Measurements from ENCODE around the gene SLC6A9.

Gene SLC6A9

DNA sequence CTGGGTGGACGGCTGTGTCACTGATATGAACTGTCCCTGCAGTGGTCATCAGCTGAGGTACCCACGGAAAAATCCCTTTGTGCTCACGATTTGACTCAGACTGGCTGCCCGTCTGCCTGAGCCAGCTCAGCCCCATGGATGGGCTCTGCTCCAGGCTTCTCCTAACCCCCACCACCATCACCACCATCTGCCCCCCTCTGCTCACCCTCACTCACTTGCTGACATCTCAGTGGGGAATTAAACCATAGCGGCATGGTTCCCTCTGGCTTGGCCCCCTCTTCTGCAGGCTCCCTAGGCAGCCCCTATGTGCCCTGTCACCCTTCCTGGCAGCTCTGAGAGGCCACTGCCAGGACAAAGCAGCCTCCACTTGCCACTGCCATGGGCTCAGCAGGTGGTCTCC is 17.3 kb downstream of the SLC6A9 start:
- no CpG with 5 or more reads among the region's 5 CpGs for WGBS (ENCODE audit: extremely low coverage, insufficient coverage, low lambda C conversion rate)
- no peak overlapping the region for H3K4me2 ChIP-seq (ENCODE audit: low read length)
- DNase-seq: no peak

GRCh38 chr1:44012941-44013609 is 18.2 kb downstream of the SLC6A9 start:
- no peak overlapping the region for H2BK120ac ChIP-seq (ENCODE audit: low read depth, low read length)
- no CpG with 5 or more reads among the region's 13 CpGs for whole genome bisulfite sequencing (ENCODE audit: extremely low coverage, insufficient coverage, low lambda C conversion rate)
- no peak for DNase-seq

More for the DNA sequence above, 17.3 kb downstream of the SLC6A9 start:
- Histone ChIP-seq H2AK5ac (ENCODE audit: low read length) (no peak overlapping the region), H2BK120ac (ENCODE audit: low read depth, low read length) (no peak overlapping the region), H3K18ac (ENCODE audit: low read length) (no peak overlapping the region), H2BK5ac (ENCODE audit: low read length) (no peak overlapping the region), H3K56ac (ENCODE audit: low read length) (no peak overlapping the region), H3K9ac (ENCODE audit: low read length) (no peak overlapping the region), H4K8ac (ENCODE audit: low read depth, low read length) (no peak overlapping the region), H3K4me3 (ENCODE audit: low read length) (no peak overlapping the region), H3K27me3 (ENCODE audit: insufficient read depth, low read length, poor library complexity) (no peaks in the 10 kb centered on the region), H3K27ac (ENCODE audit: low read depth, low read length) (no peak overlapping the region), H3K36me3 (ENCODE audit: control insufficient read depth, insufficient read depth, low read length) (no peaks in the 10 kb centered on the region), H3K4ac (ENCODE audit: low read depth, low read length) (no peak overlapping the region), H3K79me2 (ENCODE audit: control insufficient read depth, insufficient read depth, low read length) (no peaks in the 10 kb centered on the region), H3K79me1 (ENCODE audit: low read length) (no peaks in the 10 kb centered on the region), H4K5ac (ENCODE audit: low read length) (no peak overlapping the region), H2BK15ac (replicated peaks; ENCODE audit: low read depth) (no peak overlapping the region), H3K23ac (ENCODE audit: low read length) (no peak overlapping the region), H3K4me1 (ENCODE audit: control insufficient read depth, low read depth, low read length) (no peaks in the 10 kb centered on the region)

GRCh38 chr1:44012404-44012803 is 18.9 kb downstream of the SLC6A9 start:
- Histone ChIP-seq H4K8ac (ENCODE audit: low read depth, low read length) (no peak overlapping the region), H2BK120ac (ENCODE audit: low read depth, low read length) (no peak overlapping the region), H2AK5ac (ENCODE audit: low read length) (no peak overlapping the region), H2BK15ac (replicated peaks; ENCODE audit: low read depth) (no peak overlapping the region), H3K79me2 (ENCODE audit: control insufficient read depth, insufficient read depth, low read length) (no peaks in the 10 kb centered on the region), H3K4me2 (ENCODE audit: low read length) (no peak overlapping the region), H3K4ac (ENCODE audit: low read depth, low read length) (no peak overlapping the region), H3K4me1 (ENCODE audit: control insufficient read depth, low read depth, low read length) (no peaks in the 10 kb centered on the region), H3K27ac (ENCODE audit: low read depth, low read length) (no peak overlapping the region), H4K5ac (ENCODE audit: low read length) (no peak overlapping the region), H2BK5ac (ENCODE audit: low read length) (no peak overlapping the region), H3K23ac (ENCODE audit: low read length) (no peak overlapping the region), H3K36me3 (ENCODE audit: control insufficient read depth, insufficient read depth, low read length) (peaks cover 3% of the 10 kb centered on the region), H3K56ac (ENCODE audit: low read length) (no peak overlapping the region), H3K4me3 (ENCODE audit: low read length) (no peak overlapping the region), H3K9ac (ENCODE audit: low read length) (no peak overlapping the region), H3K79me1 (ENCODE audit: low read length) (no peaks in the 10 kb centered on the region), H3K18ac (ENCODE audit: low read length) (no peak overlapping the region), H3K27me3 (ENCODE audit: insufficient read depth, low read length, poor library complexity) (no peaks in the 10 kb centered on the region)
- no CpG with 5 or more reads among the region's 2 CpGs for WGBS (ENCODE audit: extremely low coverage, insufficient coverage, low lambda C conversion rate)
- no peak for DNase-seq

More at GRCh38 chr1:44012941-44013609, 18.2 kb downstream of the SLC6A9 start:
- Histone ChIP-seq H3K4me1 (ENCODE audit: control insufficient read depth, low read depth, low read length) (no peaks in the 10 kb centered on the region), H3K23ac (ENCODE audit: low read length) (no peak overlapping the region), H2BK5ac (ENCODE audit: low read length) (no peak overlapping the region), H3K4me3 (ENCODE audit: low read length) (no peak overlapping the region), H3K56ac (ENCODE audit: low read length) (no peak overlapping the region), H3K36me3 (ENCODE audit: control insufficient read depth, insufficient read depth, low read length) (peaks cover 3% of the 10 kb centered on the region), H2BK15ac (replicated peaks; ENCODE audit: low read depth) (no peak overlapping the region), H3K4me2 (ENCODE audit: low read length) (no peak overlapping the region), H4K5ac (ENCODE audit: low read length) (no peak overlapping the region), H3K79me1 (ENCODE audit: low read length) (no peaks in the 10 kb centered on the region), H3K9ac (ENCODE audit: low read length) (no peak overlapping the region), H4K8ac (ENCODE audit: low read depth, low read length) (no peak overlapping the region), H3K4ac (ENCODE audit: low read depth, low read length) (no peak overlapping the region), H3K18ac (ENCODE audit: low read length) (no peak overlapping the region), H3K27ac (ENCODE audit: low read depth, low read length) (no peak overlapping the region), H2AK5ac (ENCODE audit: low read length) (no peak overlapping the region), H3K79me2 (ENCODE audit: control insufficient read depth, insufficient read depth, low read length) (no peaks in the 10 kb centered on the region), H3K27me3 (ENCODE audit: insufficient read depth, low read length, poor library complexity) (no peaks in the 10 kb centered on the region)

DNA sequence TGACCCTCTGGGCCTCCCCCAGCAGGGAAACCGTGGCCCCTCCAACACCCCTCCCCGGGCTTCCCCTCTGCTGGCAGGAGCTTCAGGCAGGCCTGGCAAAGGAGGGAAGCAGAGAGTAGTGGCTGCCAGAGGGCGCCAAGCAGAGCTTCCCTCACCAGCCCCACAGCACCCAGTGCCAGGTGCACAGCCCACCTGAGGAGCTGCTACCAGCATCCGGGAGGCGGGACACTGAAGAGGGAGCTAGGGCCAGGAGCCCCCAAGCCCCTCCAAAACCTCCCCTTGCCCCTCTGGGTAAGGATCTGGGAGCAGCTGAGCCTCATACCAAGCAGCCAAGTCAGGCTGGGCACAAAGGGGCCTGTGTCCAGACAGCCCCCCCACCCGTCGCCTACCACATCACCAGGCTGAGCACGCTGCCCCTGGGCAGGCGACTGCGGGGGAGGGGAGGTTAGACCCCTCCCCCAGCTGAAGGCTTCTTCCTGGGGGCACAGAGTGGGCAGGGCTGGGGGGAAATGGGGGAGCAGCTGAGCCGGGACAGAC is 20.3 kb downstream of the SLC6A9 start:
- Histone ChIP-seq H3K4me1 (ENCODE audit: control insufficient read depth, low read depth, low read length) (no peaks in the 10 kb centered on the region), H2AK5ac (ENCODE audit: low read length) (no peak overlapping the region), H3K18ac (ENCODE audit: low read length) (no peak overlapping the region), H3K4ac (ENCODE audit: low read depth, low read length) (no peak overlapping the region), H2BK120ac (ENCODE audit: low read depth, low read length) (no peak overlapping the region), H3K9ac (ENCODE audit: low read length) (no peak overlapping the region), H3K56ac (ENCODE audit: low read length) (no peak overlapping the region), H3K79me1 (ENCODE audit: low read length) (no peaks in the 10 kb centered on the region), H3K27me3 (ENCODE audit: insufficient read depth, low read length, poor library complexity) (no peaks in the 10 kb centered on the region), H3K27ac (ENCODE audit: low read depth, low read length) (no peak overlapping the region), H3K4me3 (ENCODE audit: low read length) (no peak overlapping the region), H2BK15ac (replicated peaks; ENCODE audit: low read depth) (no peak overlapping the region), H4K8ac (ENCODE audit: low read depth, low read length) (no peak overlapping the region), H2BK5ac (ENCODE audit: low read length) (no peak overlapping the region), H3K79me2 (ENCODE audit: control insufficient read depth, insufficient read depth, low read length) (no peaks in the 10 kb centered on the region), H4K5ac (ENCODE audit: low read length) (no peak overlapping the region), H3K23ac (ENCODE audit: low read length) (no peak overlapping the region), H3K4me2 (ENCODE audit: low read length) (no peak overlapping the region), H3K36me3 (ENCODE audit: control insufficient read depth, insufficient read depth, low read length) (peaks cover 4% of the 10 kb centered on the region)
- no CpG with 5 or more reads among the region's 11 CpGs for WGBS (ENCODE audit: extremely low coverage, insufficient coverage, low lambda C conversion rate)
- DNase-seq: no peak

GRCh38 chr1:44008259-44008658 is 23.0 kb downstream of the SLC6A9 start:
- H2BK15ac ChIP-seq (replicated peaks; ENCODE audit: low read depth): no peak overlapping the region
- H3K27ac ChIP-seq (ENCODE audit: low read depth, low read length): no peak overlapping the region
- no peak overlapping the region for H2BK120ac ChIP-seq (ENCODE audit: low read depth, low read length)
- peaks cover 4% of the 10 kb centered on the region for H3K36me3 ChIP-seq (ENCODE audit: control insufficient read depth, insufficient read depth, low read length)
- no peak overlapping the region for H4K8ac ChIP-seq (ENCODE audit: low read depth, low read length)
- no peak overlapping the region for H3K4me3 ChIP-seq (ENCODE audit: low read length)
- no peak overlapping the region for H2AK5ac ChIP-seq (ENCODE audit: low read length)
- H3K23ac ChIP-seq (ENCODE audit: low read length): no peak overlapping the region
- H2BK5ac ChIP-seq (ENCODE audit: low read length): no peak overlapping the region
- H3K79me1 ChIP-seq (ENCODE audit: low read length): no peaks in the 10 kb centered on the region
- DNase-seq: no peak
- H4K5ac ChIP-seq (ENCODE audit: low read length): no peak overlapping the region
- H3K79me2 ChIP-seq (ENCODE audit: control insufficient read depth, insufficient read depth, low read length): no peaks in the 10 kb centered on the region
- no peak overlapping the region for H3K56ac ChIP-seq (ENCODE audit: low read length)
- no peaks in the 10 kb centered on the region for H3K4me1 ChIP-seq (ENCODE audit: control insufficient read depth, low read depth, low read length)
- no peak overlapping the region for H3K4ac ChIP-seq (ENCODE audit: low read depth, low read length)
- no peaks in the 10 kb centered on the region for H3K27me3 ChIP-seq (ENCODE audit: insufficient read depth, low read length, poor library complexity)
- no peak overlapping the region for H3K4me2 ChIP-seq (ENCODE audit: low read length)
- no peak overlapping the region for H3K9ac ChIP-seq (ENCODE audit: low read length)
- H3K18ac ChIP-seq (ENCODE audit: low read length): no peak overlapping the region
- WGBS (ENCODE audit: extremely low coverage, insufficient coverage, low lambda C conversion rate): no CpG with 5 or more reads among the region's 12 CpGs
